NCI-H187 treated with DMSO at 0.1 percent for 48 hours (cell line): ENCODE results near the gene MBP.
"Not testable (repeated sequence)": the region's sequence is repeated elsewhere in the genome, so short reads cannot be mapped to it uniquely, and the experiment has no call there.

Experiments used
- DNase-seq: peaks from one replicate; lab custom pipeline; 2025; lab: John Stamatoyannopoulos, UW

MBP gene

DNA sequence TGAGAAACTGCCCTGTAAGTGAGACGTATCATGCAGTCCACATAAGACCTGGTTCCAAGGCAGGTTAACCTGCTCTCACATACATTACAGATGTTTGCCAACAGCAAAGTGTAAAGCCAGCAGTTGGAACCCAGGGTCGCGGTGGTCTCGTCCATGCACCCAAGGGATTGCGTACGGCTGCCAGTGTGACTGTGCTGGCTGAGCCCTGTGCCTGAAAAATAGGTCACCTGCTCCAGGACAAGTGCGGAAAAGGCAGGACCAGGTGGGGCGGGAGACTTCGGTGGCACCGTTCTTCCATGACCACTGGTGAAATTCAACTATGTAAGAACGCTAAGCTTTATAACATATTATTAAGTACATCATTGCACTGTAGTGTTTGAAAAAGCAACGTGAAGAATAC is 110.5 kb downstream of the MBP start:
- no peak for DNase-seq

GRCh38 chr18:77021478-77021877 is 111.1 kb downstream of the MBP start:
- not testable (repeated sequence) for DNase-seq

- DNase-seq, result no peak
These were observed 111.5 kb downstream of the MBP start for GRCh38 chr18:77021075-77021474.

- DNase-seq, result no peak
These were observed 112.0 kb downstream of the MBP start for GRCh38 chr18:77020561-77020960.

GRCh38 chr18:77019641-77020040 is 112.9 kb downstream of the MBP start:
- DNase-seq, result no peak

DNA sequence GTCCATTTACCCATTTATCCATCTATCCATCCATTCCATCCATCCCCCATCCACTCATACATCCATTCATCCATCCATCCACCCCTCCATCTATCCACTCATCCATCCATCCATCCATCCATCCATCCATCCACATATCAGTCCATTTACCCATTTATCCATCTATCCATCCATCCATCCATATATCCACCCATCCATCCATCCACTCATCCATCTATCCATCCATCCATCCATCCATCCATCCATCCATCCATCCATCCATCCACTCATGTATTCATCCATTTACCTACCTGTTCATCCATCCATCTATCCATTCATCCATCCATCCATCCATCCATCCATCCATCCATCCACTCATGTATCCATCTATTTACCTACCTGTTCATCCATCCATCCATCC is 113.9 kb downstream of the MBP start:
- not testable (repeated sequence) for DNase-seq

GRCh38 chr18:77017355-77017754 is 115.2 kb downstream of the MBP start:
- DNase-seq, result no peak

- DNase-seq, result no peak
These were observed 115.6 kb downstream of the MBP start for GRCh38 chr18:77016936-77017335.

DNA sequence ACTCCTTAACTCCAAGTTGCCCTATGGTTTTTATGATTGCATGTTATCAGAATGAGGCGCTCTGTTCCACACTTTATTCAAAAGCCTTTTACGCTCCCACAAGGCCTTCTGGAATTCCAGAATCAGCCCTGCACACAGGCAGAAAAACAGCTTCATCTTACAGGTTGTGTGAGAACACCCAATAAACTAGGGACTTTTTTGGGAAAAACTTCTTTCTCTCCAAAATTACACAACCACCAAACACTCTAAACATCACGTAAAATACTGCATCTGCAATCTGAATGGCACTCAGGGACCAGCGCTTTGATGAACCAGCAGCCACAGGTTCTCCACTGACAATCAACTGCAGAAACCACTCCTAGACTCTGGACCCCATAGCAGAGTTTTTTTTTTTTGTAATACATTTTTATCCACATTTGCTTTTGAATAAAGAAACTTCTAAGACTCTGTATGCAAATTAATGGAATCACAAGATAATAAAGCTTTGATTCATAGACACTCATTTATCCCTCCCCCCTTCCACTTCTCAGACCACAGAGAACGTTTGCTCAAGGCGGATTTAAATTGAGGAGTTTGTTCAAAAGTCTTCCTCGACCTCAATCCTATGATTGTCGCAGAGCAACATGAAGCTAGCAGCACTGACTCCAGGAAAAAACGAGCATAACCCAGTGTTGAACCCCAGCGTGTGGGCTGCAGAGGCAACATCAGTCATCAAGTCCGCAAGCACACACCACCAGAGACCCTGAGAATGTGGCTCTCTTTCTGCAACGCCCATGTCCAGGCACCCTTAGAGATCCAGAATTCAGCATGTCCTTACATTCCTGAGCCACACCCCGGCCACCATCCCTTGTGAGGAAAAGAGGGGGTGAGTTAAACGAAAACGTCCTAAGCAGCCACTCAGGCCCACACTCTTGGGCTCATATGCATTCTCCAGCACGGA is 116.5 kb downstream of the MBP start:
- no peak for DNase-seq

- DNase-seq, result no peak
These were observed 117.4 kb downstream of the MBP start for GRCh38 chr18:77015169-77015568.

GRCh38 chr18:77014538-77014937 is 118.0 kb downstream of the MBP start:
- no peak for DNase-seq

GRCh38 chr18:77013811-77014521 is 118.6 kb downstream of the MBP start:
- no peak for DNase-seq

- DNase-seq, result no peak
These were observed 119.6 kb downstream of the MBP start for GRCh38 chr18:77012806-77013541.

- no peak for DNase-seq
These were observed 120.5 kb downstream of the MBP start for GRCh38 chr18:77012120-77012519.

DNA sequence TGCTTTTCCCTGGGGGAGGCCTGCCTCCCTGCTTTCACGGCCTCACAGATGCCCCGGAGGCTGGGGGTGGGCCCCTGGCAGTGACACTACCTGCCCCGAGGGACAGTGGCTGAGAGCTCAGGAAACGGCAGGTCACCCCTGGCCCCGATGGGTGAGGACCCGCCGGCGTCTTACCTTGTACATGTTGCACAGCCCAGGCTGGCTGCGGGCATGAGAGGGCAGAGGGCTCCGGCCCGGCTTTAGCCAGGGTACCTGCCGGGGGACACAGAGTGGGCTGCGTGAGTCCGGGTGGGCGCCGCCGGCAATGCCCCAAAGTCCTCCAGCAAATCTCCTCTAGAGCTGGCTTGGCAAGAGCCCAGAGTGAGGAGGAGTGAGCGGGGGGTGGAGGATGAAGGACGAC is 122.9 kb downstream of the MBP start:
- no peak for DNase-seq

DNA sequence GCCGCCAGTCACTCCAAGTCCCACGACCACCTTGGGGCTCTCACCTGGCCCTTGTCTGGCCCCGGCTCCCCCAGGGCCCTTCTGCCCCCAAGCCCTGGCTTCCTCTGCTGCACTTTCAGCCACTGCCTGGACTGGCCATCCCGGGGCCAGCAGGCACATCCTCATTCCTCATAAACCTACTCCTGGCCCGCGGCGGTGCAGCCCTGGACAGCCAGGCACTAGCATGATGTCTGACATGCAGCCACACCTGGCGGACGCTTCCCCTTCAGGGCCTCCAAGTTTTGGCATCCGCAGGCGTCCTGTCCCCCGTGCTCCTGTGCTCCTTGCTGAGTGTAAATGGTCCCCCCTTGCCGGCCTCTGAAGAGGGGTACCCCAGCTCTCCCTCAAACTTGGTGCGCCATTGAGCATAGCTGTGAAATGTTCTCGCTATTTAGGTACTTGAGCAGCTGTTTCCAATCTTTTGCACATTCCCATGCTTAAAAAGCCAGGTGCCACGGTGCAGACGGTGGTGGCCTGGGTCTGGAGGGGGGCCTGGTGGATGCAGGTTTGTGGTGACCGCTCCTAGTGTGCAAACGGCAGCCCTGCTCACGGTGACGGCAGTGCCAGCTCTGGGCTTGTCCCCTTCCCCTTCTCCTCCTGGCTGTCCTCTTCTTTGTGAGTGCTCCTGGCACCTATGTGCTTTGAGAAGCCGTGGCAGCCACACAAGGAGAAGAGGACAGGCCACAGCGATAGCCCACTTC is 123.8 kb downstream of the MBP start:
- DNase-seq, result no peak

- no peak for DNase-seq
These were observed 124.6 kb downstream of the MBP start for GRCh38 chr18:77008006-77008405.

GRCh38 chr18:77007251-77007650 is 125.3 kb downstream of the MBP start:
- no peak for DNase-seq

DNA sequence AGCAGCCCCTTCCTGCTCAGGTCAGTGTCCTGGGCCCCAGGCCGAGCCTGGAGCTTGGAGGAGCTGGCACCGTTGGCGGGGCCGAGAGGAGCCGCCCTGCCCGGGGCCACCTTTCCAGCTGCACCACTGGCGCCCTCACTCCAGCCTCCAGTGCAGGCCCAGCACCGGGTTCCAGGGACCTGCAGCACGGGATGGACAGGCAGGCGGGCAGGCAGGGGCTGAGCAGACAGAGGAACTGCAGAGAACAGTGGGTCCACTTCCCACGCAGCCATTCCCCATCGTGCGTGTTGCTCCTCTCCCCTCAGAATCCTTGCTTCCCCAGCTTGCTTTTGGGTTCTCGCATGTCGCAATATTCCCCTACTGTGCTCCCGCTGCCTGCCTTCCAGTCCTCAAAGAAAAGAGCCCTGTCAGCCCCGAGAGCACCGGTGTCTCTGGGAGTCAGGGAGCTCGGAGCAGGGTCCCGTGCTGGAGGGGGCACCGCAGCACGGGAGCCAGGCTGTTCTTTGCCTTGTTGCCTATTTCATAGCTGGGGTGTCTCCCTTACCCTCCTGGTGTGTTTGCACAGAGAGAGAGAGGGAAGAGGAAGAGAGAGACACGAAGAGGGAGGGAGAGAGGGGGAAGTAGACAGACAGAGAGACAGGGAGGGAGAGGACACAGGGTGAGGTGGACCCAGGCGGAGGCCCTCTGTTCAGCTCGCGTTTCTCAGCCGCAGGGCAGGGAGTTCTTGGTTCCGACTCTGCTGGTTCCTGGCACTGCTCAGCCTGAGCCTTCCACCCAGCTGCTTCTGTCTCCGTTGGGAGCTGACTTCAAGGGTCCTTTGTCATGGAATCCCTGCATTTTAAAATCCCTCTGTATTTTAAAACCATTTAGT is 126.0 kb downstream of the MBP start:
- DNase-seq, result no peak

GRCh38 chr18:77005651-77006195 is 126.9 kb downstream of the MBP start:
- no peak for DNase-seq
